Prostate gland (tissue), 2 donors: ENCODE data around the gene PLA2G4D.

Experiments used
- CTCF ChIP-seq, 4 experiments: fragments of 200-600 bp in 2 of 4; fragments of 450-650 bp in 2 of 4; sonication (generic) in 2 of 4; IDR thresholded peaks; 1 replicate in 3 of 4; 2 replicates in 1 of 4; pipeline ENCODE4 v1.5.1; 2016 to 2019; ENCODE audit warnings: antibody characterized with exemption in 4 of 4, mild to moderate bottlenecking in 2 of 4, moderate library complexity in 2 of 4
- POLR2A ChIP-seq: fragments of 450-650 bp; IDR thresholded peaks from one replicate; pipeline ENCODE4 v1.6.1; 2016; ENCODE audit warnings: antibody characterized with exemption, mild to moderate bottlenecking
- POLR2AphosphoS5 ChIP-seq: sonication (generic); formaldehyde crosslinking; IDR thresholded peaks from one replicate; pipeline ENCODE4 v1.6.1; 2017; ENCODE audit warnings: antibody characterized with exemption

DNA sequence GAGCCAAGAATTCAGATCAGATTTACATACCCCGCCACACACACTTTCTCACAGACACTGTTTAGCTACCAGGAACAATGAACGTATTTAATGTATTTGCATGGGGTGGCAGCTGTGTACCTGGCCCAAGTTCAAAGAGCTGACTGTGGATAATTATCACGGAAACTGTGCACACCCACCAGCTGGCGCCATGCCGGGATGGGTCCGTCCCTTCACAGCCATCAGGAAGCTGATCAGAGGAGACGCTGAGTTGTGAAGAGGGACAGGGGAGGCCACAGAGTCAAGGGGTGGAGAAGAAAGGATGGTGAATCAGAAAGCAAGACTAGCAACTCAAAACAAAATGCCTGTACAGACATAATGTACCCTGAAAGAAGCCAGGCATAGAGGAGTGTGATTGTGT lies 13.1 kb upstream of the PLA2G4D start:
- no peak for TF ChIP-seq CTCF (IDR thresholded peaks at IDR 0.05)
- no peak for TF ChIP-seq POLR2A
- peak; percentile 62 for TF ChIP-seq POLR2AphosphoS5
